Kasumi-1 (cell line): ENCODE measurements around the gene METRNL.
"Not testable (repeated sequence)": the region's sequence is repeated elsewhere in the genome, so short reads cannot be mapped to it uniquely, and the experiment has no call there.

Experiments used
- DNase-seq, 2 experiments: peaks; one replicate each; lab custom pipeline; 2025; lab: John Stamatoyannopoulos, UW

The METRNL gene

GRCh38 chr17:83140249-83140566 is 60.8 kb downstream of the METRNL start:
- DNase-seq: not testable (repeated sequence)

GRCh38 chr17:83142619-83143018 is 63.2 kb downstream of the METRNL start:
- peak in 1 of 2 experiments; percentile 19 for DNase-seq

- DNase-seq: no peak
These were observed 64.4 kb downstream of the METRNL start for GRCh38 chr17:83143817-83144231.
